Endodermal cell (in vitro differentiated cells): ENCODE results near the gene OR8A1. TPM values are rescaled to one million over a fixed set of nuclear protein-coding genes. Genes with fewer than 3 reads are reported as not detected.

Experiments used
- DNase-seq: peaks from one replicate; pipeline ENCODE4 v3.0.0-alpha.2; 2017
- H3K27ac ChIP-seq: 2 replicates; pipeline ENCODE4 v1.5.1; 2013; ENCODE audit warnings: mild to moderate bottlenecking, low read depth, low read length, moderate library complexity
- H3K27me3 ChIP-seq: 2 replicates; pipeline ENCODE4 v1.6.1; 2013; ENCODE audit warnings: mild to moderate bottlenecking, low read length, moderate library complexity; ENCODE audit not compliant: insufficient read depth, control insufficient read depth, poor library complexity, severe bottlenecking
- H3K36me3 ChIP-seq: 2 replicates; pipeline ENCODE4 v1.7.0; 2013; ENCODE audit warnings: mild to moderate bottlenecking, low read length, moderate library complexity; ENCODE audit not compliant: control insufficient read depth, insufficient read depth
- H3K4me1 ChIP-seq: one replicate; pipeline ENCODE4 v1.7.0; 2013; ENCODE audit warnings: low read length; ENCODE audit not compliant: control insufficient read depth, insufficient read depth
- H3K4me3 ChIP-seq: 2 replicates; pipeline ENCODE4 v1.5.1; 2013; ENCODE audit warnings: mild to moderate bottlenecking, low read length, moderate library complexity
- H3K9ac ChIP-seq: 2 replicates; pipeline ENCODE4 v1.6.1; 2013; ENCODE audit warnings: mild to moderate bottlenecking, low read length, moderate library complexity; ENCODE audit not compliant: poor library complexity, severe bottlenecking; ENCODE audit errors: extremely low read depth
- H3K9me3 ChIP-seq: 2 replicates; pipeline ENCODE4 v1.6.1; 2013; ENCODE audit warnings: mild to moderate bottlenecking, low read length, moderate library complexity; ENCODE audit not compliant: control insufficient read depth
- H3K27ac Mint-ChIP-seq: 2 replicates; pipeline ENCODE4 v1.8.0; 2020; ENCODE audit warnings: mixed read lengths
- H3K27me3 Mint-ChIP-seq: 2 replicates; pipeline ENCODE4 v1.8.0; 2021; ENCODE audit warnings: mild to moderate bottlenecking, mixed read lengths; ENCODE audit not compliant: insufficient read depth
- H3K36me3 Mint-ChIP-seq: 2 replicates; pipeline ENCODE4 v1.8.0; 2020; ENCODE audit warnings: low read depth, mixed read lengths
- H3K4me1 Mint-ChIP-seq: 2 replicates; pipeline ENCODE4 v1.8.0; 2020; ENCODE audit warnings: mixed read lengths
- H3K4me3 Mint-ChIP-seq: 2 replicates; pipeline ENCODE4 v1.8.0; 2020; ENCODE audit warnings: mild to moderate bottlenecking, moderate library complexity, mixed read lengths
- H3K9me3 Mint-ChIP-seq: 2 replicates; pipeline ENCODE4 v1.8.0; 2020; ENCODE audit warnings: mild to moderate bottlenecking, mixed read lengths
- WGBS, 2 experiments: methylation state at CpG; one replicate each; pipeline versions ENCODE4 v1.1.5 to v1.1.7; 2013; ENCODE audit warnings: missing lambda C conversion rate in 2 of 2, mixed read lengths in 1 of 2; ENCODE audit not compliant: insufficient coverage in 1 of 2, insufficient read length in 1 of 2; 5-methylcytosine and 5-hydroxymethylcytosine counted together
- total RNA-seq, 2 donors: library from RNA; stranded (reverse); fragmentation: NEBNext Ultra II Directional in 1 of 2; extraction: Animal tissue kit (Norgen Biotek cat#: 25700) in 1 of 2; gene quantifications; 2 replicates in 1 of 2; 3 replicates in 1 of 2; pipeline ENCODE4 v1.2.1, GENCODE V29; 2021
- TF ChIP-seq, protein P1 (sequence below): fragments of 200-600 bp; sonication (generic); conservative IDR thresholded peaks from 2 replicates; pipeline ENCODE4 v1.5.0; 2021; ENCODE audit warnings: antibody characterized with exemption, mild to moderate bottlenecking

The OR8A1 gene
- total RNA-seq, 2 donors from 2014 or later = 0.22 to 0.35 TPM

DNA sequence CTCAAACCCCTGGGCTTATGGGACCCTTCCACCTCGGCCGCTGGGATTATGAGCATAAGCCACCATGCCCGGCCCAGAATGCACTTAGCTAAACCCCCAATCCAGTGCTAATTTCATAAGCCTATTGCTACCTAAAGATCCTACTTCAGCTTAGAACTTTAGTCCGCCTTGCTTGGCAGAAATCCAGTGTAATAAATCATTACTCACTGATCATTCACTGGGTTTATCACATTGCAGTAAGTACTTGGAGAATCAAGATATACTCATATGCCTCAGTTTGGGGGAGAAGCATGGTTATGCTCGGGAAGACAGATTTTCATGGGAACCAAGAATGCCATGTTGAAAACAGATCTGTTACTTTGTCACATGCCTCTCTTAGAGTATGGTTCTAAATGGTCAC lies 49.1 kb downstream of the OR8A1 start:
- Histone ChIP-seq H3K27ac (no peak overlapping the region), H3K9me3 (no peaks in the 10 kb centered on the region), H3K4me1 (peaks cover 13% of the 10 kb centered on the region), H3K4me3 (no peak overlapping the region), H3K9ac (no peak overlapping the region), H3K36me3 (no peaks in the 10 kb centered on the region), H3K27me3 (peaks cover 20% of the 10 kb centered on the region)
- peaks cover 13% of the 10 kb centered on the region for H3K27me3 Mint-ChIP-seq
- TF ChIP-seq, protein P1, sequence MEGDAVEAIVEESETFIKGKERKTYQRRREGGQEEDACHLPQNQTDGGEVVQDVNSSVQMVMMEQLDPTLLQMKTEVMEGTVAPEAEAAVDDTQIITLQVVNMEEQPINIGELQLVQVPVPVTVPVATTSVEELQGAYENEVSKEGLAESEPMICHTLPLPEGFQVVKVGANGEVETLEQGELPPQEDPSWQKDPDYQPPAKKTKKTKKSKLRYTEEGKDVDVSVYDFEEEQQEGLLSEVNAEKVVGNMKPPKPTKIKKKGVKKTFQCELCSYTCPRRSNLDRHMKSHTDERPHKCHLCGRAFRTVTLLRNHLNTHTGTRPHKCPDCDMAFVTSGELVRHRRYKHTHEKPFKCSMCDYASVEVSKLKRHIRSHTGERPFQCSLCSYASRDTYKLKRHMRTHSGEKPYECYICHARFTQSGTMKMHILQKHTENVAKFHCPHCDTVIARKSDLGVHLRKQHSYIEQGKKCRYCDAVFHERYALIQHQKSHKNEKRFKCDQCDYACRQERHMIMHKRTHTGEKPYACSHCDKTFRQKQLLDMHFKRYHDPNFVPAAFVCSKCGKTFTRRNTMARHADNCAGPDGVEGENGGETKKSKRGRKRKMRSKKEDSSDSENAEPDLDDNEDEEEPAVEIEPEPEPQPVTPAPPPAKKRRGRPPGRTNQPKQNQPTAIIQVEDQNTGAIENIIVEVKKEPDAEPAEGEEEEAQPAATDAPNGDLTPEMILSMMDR = no peak
- no peak for DNase-seq
- no peak overlapping the region for H3K4me3 Mint-ChIP-seq
- H3K27ac Mint-ChIP-seq = no peak overlapping the region
- H3K36me3 Mint-ChIP-seq = no peaks in the 10 kb centered on the region
- 92 to 100% methylated on average over 5 of the region's 5 CpGs for WGBS, 2 experiments
- no peaks in the 10 kb centered on the region for H3K9me3 Mint-ChIP-seq
- H3K4me1 Mint-ChIP-seq = peaks cover 15% of the 10 kb centered on the region

Other genes with a start within 250 kb of the OR8A1 start
- not detected for gene OR8D2, start 249.8 kb upstream of the OR8A1 start, total RNA-seq
- not detected for gene OR8B2, start 185.5 kb upstream of the OR8A1 start, total RNA-seq
- gene OR8B3, start 171.0 kb upstream of the OR8A1 start, total RNA-seq = not detected
- not detected for gene OR8B4, start 145.1 kb upstream of the OR8A1 start, total RNA-seq
- gene OR8B8, start 124.3 kb upstream of the OR8A1 start, total RNA-seq = not detected
- gene OR8B12, start 26.3 kb upstream of the OR8A1 start, total RNA-seq = not detected
- not detected for gene PANX3, start 41.4 kb downstream of the OR8A1 start, total RNA-seq
- 10 to 100 TPM; 30.9 to 31.3 TPM for gene TBRG1, start 52.9 kb downstream of the OR8A1 start, total RNA-seq
- 1 to 10 TPM; 4.4 to 7.4 TPM for gene SIAE, start 103.7 kb downstream of the OR8A1 start, total RNA-seq
- gene SPA17, start 103.9 kb downstream of the OR8A1 start, total RNA-seq = 10 to 100 TPM; 19.6 to 21.8 TPM
- 1 to 10 TPM; 4.7 to 8.9 TPM for gene NRGN, start 169.9 kb downstream of the OR8A1 start, total RNA-seq
- 1 to 10 TPM; 1.1 to 3.4 TPM for gene VSIG2, start 182.3 kb downstream of the OR8A1 start, total RNA-seq
- under 1 TPM; 0.31 to 0.68 TPM for gene ESAM, start 192.3 kb downstream of the OR8A1 start, total RNA-seq
- 10 to 100 TPM; 18.3 to 21.3 TPM for gene MSANTD2, start 230.4 kb downstream of the OR8A1 start, total RNA-seq